ENCODE measurements around the gene P4HB. TPM values are rescaled to one million over a fixed set of nuclear protein-coding genes. Genes with fewer than 3 reads are reported as not detected.

P4HB gene
- total and polyA plus RNA-seq, 2 experiments from 2014 or later, result 206 to 620 TPM

GRCh38 chr17:81849457-81849856 is 10.9 kb downstream of the P4HB start:
- Mint-ChIP-seq H3K4me1 (no peaks in the 10 kb centered on the region), H3K27me3 (ENCODE audit: insufficient read depth, low read depth, poor library complexity) (peaks cover 2% of the 10 kb centered on the region), H3K9me3 (no peaks in the 10 kb centered on the region), H3K36me3 (ENCODE audit: low read depth) (peaks cover 60% of the 10 kb centered on the region), H3K4me3 (no peak overlapping the region), H3K27ac (no peak overlapping the region)
- Histone ChIP-seq H3F3A (replicated peaks; ENCODE audit: low read depth) (peaks cover 8% of the 10 kb centered on the region; the same call in 1 of the 2 replicates), H4K20me1 (replicated peaks; ENCODE audit: insufficient read depth) (peaks cover 14% of the 10 kb centered on the region), H3K4me1 (ENCODE audit: insufficient read depth) (no peaks in the 10 kb centered on the region), H3K9me2 (ENCODE audit: insufficient read depth) (no peaks in the 10 kb centered on the region), H3K79me2 (replicated peaks; ENCODE audit: insufficient read depth) (0 out of 2 replicates have a peak, but pooled peaks cover 9% of the 10 kb centered on the region), H3K36me3 (ENCODE audit: insufficient read depth) (peaks cover 14% of the 10 kb centered on the region; the same call in 1 of the 2 replicates), H3K27me3 (ENCODE audit: insufficient read depth) (no peaks in the 10 kb centered on the region), H3K27ac (ENCODE audit: low read depth) (no peak overlapping the region), H3K4me3 (no peak overlapping the region), H3K4me2 (no peak overlapping the region), H2AFZ (no peak overlapping the region)
- DNase-seq (ENCODE audit: low spot score) (no peak), ATAC-seq (no peak)
- TF ChIP-seq ZNF114 (CRISPR knock-in tag; IDR thresholded peaks at IDR 0.05) (no peak), EZH2phosphoT487 (IDR thresholded peaks at IDR 0.05; ENCODE audit: unreplicated experiment) (no peak), CTCF (conservative IDR thresholded peaks at IDR 0.05; ENCODE audit: low read depth in 2 of 2) (peak in 1 of 2 experiments; percentile 18; a peak in 1 of 4 replicates), ZNF462 (CRISPR knock-in tag; IDR thresholded peaks at IDR 0.05) (no peak)
- TF ChIP-seq, protein P1, sequence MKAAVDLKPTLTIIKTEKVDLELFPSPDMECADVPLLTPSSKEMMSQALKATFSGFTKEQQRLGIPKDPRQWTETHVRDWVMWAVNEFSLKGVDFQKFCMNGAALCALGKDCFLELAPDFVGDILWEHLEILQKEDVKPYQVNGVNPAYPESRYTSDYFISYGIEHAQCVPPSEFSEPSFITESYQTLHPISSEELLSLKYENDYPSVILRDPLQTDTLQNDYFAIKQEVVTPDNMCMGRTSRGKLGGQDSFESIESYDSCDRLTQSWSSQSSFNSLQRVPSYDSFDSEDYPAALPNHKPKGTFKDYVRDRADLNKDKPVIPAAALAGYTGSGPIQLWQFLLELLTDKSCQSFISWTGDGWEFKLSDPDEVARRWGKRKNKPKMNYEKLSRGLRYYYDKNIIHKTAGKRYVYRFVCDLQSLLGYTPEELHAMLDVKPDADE (IDR thresholded peaks at IDR 0.05), result no peak

All from GM23338 (cell line).